C1 segment of cervical spinal cord (tissue), 14 donors: ENCODE data around the gene PARPBP.
"Not testable (repeated sequence)": the region's sequence is repeated elsewhere in the genome, so short reads cannot be mapped to it uniquely, and the experiment has no call there.

Source experiments
- DNase-seq, 14 donors: peaks; one replicate each; lab custom pipeline; 2025; lab: John Stamatoyannopoulos, UW

Gene PARPBP

GRCh38 chr12:102155206-102155605 lies 35.2 kb downstream of the PARPBP start:
- DNase-seq, result not testable (repeated sequence)

GRCh38 chr12:102163383-102163782 lies 43.4 kb downstream of the PARPBP start:
- DNase-seq, result no peak

- DNase-seq, result no peak
These were observed 48.0 kb downstream of the PARPBP start for GRCh38 chr12:102167821-102168604.

- DNase-seq, result no peak
These were observed 50.1 kb downstream of the PARPBP start for GRCh38 chr12:102169922-102170621.

GRCh38 chr12:102171951-102172350 lies 52.0 kb downstream of the PARPBP start:
- no peak for DNase-seq

- no peak for DNase-seq
These were observed 52.5 kb downstream of the PARPBP start for GRCh38 chr12:102172436-102172835.

- DNase-seq, result no peak
These were observed 54.1 kb downstream of the PARPBP start for GRCh38 chr12:102174117-102174516.

GRCh38 chr12:102174761-102175160 lies 54.8 kb downstream of the PARPBP start:
- no peak for DNase-seq

GRCh38 chr12:102182635-102183034 lies 62.7 kb downstream of the PARPBP start:
- no peak for DNase-seq

GRCh38 chr12:102195826-102196225 lies 75.8 kb downstream of the PARPBP start:
- no peak for DNase-seq

GRCh38 chr12:102197789-102198188 lies 77.8 kb downstream of the PARPBP start, which contains the start of gene PMCH:
TSS of gene PMCH (minus strand) at chr12:102197833. CDS start at chr12:102197770, 63 bp downstream.
- no peak for DNase-seq

GRCh38 chr12:102201436-102202061 lies 81.6 kb downstream of the PARPBP start:
- DNase-seq, result no peak

- no peak for DNase-seq
These were observed 82.6 kb downstream of the PARPBP start for GRCh38 chr12:102202556-102202955.

- DNase-seq, result no peak
These were observed 84.0 kb downstream of the PARPBP start for GRCh38 chr12:102204025-102204424.

GRCh38 chr12:102215992-102216691 lies 96.2 kb downstream of the PARPBP start:
- no peak for DNase-seq

- no peak for DNase-seq
These were observed 100.8 kb downstream of the PARPBP start for GRCh38 chr12:102220736-102221135.

GRCh38 chr12:102227954-102228353 lies 108.0 kb downstream of the PARPBP start:
- no peak for DNase-seq

- DNase-seq, result no peak
These were observed 112.1 kb downstream of the PARPBP start for GRCh38 chr12:102232036-102232435.

- DNase-seq, result no peak
These were observed 112.5 kb downstream of the PARPBP start for GRCh38 chr12:102232446-102232845.

- DNase-seq, result no peak
These were observed 114.6 kb downstream of the PARPBP start for GRCh38 chr12:102234599-102234998.

- not testable (repeated sequence) for DNase-seq
These were observed 120.9 kb downstream of the PARPBP start for GRCh38 chr12:102240859-102241258.
